ENCODE data around the gene DYNC1H1.

DNA sequence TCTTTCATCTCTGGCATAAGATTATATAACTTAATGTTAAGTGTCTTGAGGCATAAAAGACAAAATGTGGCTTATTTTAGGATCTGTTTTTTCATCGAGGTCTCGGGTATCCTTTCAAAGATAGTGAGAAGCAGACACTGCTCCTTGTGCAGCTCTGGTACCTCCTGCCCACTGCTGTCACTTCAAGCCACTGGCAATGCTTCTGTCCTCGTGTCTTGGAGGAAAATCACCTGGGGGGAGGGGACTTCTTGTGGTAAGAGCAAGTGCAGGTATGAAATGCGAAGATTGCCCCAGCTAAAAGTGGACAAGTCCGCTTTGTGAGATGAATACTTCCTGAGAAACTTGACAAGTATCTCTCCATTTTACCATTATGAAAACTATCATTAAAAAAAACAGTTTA lies 37.8 kb upstream of the DYNC1H1 start:
- no peak for TF ChIP-seq TARDBP (IDR thresholded peaks at IDR 0.05)
- TF ChIP-seq BHLHE40 (IDR thresholded peaks at IDR 0.05; ENCODE audit: borderline replicate concordance) = no peak
- no peak for TF ChIP-seq SP1 (IDR thresholded peaks at IDR 0.05)
- TF ChIP-seq, protein P1, sequence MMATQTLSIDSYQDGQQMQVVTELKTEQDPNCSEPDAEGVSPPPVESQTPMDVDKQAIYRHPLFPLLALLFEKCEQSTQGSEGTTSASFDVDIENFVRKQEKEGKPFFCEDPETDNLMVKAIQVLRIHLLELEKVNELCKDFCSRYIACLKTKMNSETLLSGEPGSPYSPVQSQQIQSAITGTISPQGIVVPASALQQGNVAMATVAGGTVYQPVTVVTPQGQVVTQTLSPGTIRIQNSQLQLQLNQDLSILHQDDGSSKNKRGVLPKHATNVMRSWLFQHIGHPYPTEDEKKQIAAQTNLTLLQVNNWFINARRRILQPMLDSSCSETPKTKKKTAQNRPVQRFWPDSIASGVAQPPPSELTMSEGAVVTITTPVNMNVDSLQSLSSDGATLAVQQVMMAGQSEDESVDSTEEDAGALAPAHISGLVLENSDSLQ (IDR thresholded peaks at IDR 0.05) = no peak
